ENCODE results near the gene ZNF296.

DNA sequence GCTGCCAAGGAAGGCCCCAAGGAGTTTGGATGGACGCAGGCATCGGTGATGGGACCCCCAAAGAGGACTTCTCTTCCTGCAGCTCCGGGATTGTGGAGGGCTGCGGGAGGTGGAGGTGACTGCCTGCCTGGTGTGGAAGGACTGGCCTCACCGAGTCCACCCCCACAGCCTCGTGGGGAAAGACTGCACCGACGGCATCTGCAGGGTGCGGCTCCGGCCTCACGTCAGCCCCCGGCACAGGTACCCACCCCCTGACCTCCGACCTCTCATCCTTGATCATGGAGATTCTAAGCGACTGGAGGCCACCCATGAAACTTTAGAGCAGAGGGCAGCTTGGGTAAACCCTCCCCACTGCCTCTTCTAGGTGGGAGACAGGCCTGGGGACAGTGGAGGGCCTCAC, 54.3 kb downstream of the ZNF296 start:
- TF ChIP-seq POLR2AphosphoS5 (IDR thresholded peaks at IDR 0.05; ENCODE audit: low read depth, low read length) (no peak), POLR2A (IDR thresholded peaks at IDR 0.05; ENCODE audit: low read depth, low read length) (peak; percentile 36; the same call in 1 of the 2 replicates)

Measured in GM12892 (cell line).